Measurements from ENCODE around the gene NCS1. TPM values are rescaled to one million over a fixed set of nuclear protein-coding genes. Genes with fewer than 3 reads are reported as not detected.

NCS1 gene
- total RNA-seq, 1 experiment from 2014 or later, result 68.7 TPM

DNA sequence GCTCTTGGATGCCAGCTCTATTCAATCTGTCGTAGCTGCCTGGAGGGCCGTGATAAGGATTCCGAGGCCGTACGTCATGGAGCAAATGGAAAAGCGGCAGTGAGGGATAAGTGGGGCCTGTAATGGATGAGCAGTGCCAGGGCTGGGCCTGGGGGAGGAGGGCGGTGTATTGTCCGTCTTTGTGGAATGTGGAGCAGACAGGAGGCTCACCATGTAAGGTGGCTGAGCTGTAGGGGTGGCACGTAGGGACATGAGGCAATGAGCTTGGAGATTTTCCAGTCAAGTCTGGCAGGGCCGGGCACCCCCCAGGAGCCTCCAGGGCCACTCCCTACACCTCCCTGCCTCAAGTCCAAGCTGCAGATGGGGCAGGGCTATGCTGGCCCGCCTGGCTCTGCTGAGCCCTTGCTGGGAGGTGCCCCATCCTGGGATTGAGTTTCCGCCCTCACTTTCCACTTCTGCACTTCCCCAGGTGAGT is 29.2 kb downstream of the NCS1 start:
- H3K4me2 ChIP-seq (ENCODE audit: low read length), result no peak overlapping the region
- no peaks in the 10 kb centered on the region for H3K36me3 ChIP-seq (ENCODE audit: control insufficient read depth in 1 of 2, insufficient read depth in 2 of 2, low read length in 2 of 2)
- intact Hi-C loops (cut with micrococcal nuclease), result no loop called here
- no peak overlapping the region for H3K9ac ChIP-seq (ENCODE audit: low read length)
- ChIA-PET POLR2A (no interaction called here), CTCF (no interaction called here), RAD21 (ENCODE audit: low non-redundant PET in 1 of 2, low total read pairs in 2 of 2, uncharacterized antibody in 2 of 2, unreplicated experiment in 2 of 2) (no interaction called here)
- no peaks in the 10 kb centered on the region for H3K27me3 ChIP-seq (ENCODE audit: insufficient read depth, low read length)
- no peaks in the 10 kb centered on the region for H3K9me3 ChIP-seq (ENCODE audit: control insufficient read depth in 1 of 2, insufficient read depth in 1 of 2, low read depth in 1 of 2, low read length in 2 of 2)
- BruUV-seq (replicated peaks), result no TSS peak
- H3K9me2 ChIP-seq (ENCODE audit: insufficient read depth), result no peaks in the 10 kb centered on the region
- ATAC-seq (no peak), DNase-seq (ENCODE audit: low read depth, low spot score) (no peak)
- peaks cover 39% of the 10 kb centered on the region for H3K79me2 ChIP-seq (ENCODE audit: insufficient read depth, low read length)
- no peak overlapping the region for H3K27ac ChIP-seq (ENCODE audit: low read depth, low read length)
- no peak overlapping the region for H2AFZ ChIP-seq (ENCODE audit: low read depth, low read length, poor library complexity, severe bottlenecking)
- no peak for TF ChIP-seq RAD21 (IDR thresholded peaks at IDR 0.05; ENCODE audit: low read depth)
- no peak for TF ChIP-seq FOSL1 (IDR thresholded peaks at IDR 0.05; ENCODE audit: low read depth)
- TF ChIP-seq CEBPB (IDR thresholded peaks at IDR 0.05; ENCODE audit: low read depth), result no peak
- TF ChIP-seq, protein P1, sequence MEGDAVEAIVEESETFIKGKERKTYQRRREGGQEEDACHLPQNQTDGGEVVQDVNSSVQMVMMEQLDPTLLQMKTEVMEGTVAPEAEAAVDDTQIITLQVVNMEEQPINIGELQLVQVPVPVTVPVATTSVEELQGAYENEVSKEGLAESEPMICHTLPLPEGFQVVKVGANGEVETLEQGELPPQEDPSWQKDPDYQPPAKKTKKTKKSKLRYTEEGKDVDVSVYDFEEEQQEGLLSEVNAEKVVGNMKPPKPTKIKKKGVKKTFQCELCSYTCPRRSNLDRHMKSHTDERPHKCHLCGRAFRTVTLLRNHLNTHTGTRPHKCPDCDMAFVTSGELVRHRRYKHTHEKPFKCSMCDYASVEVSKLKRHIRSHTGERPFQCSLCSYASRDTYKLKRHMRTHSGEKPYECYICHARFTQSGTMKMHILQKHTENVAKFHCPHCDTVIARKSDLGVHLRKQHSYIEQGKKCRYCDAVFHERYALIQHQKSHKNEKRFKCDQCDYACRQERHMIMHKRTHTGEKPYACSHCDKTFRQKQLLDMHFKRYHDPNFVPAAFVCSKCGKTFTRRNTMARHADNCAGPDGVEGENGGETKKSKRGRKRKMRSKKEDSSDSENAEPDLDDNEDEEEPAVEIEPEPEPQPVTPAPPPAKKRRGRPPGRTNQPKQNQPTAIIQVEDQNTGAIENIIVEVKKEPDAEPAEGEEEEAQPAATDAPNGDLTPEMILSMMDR (IDR thresholded peaks at IDR 0.05 in 2 of 3, conservative IDR thresholded peaks at IDR 0.05 in 1 of 3; ENCODE audit: borderline replicate concordance in 1 of 3, insufficient read depth in 1 of 3, low read depth in 2 of 3, low read length in 2 of 3), result no peak
- no peak for TF ChIP-seq SRF (IDR thresholded peaks at IDR 0.05; ENCODE audit: low read depth)
- TF ChIP-seq POLR2A (IDR thresholded peaks at IDR 0.05; ENCODE audit: borderline replicate concordance, extremely low read depth, insufficient read depth, insufficient read length), result no peak
- TF ChIP-seq ELF1 (IDR thresholded peaks at IDR 0.05; ENCODE audit: borderline replicate concordance, low read depth), result no peak
- no peaks in the 10 kb centered on the region for H3K4me1 ChIP-seq (ENCODE audit: control insufficient read depth in 1 of 2, insufficient read depth in 2 of 2, low read length in 2 of 2)
- H3K4me3 ChIP-seq (replicated peaks in 1 of 2; ENCODE audit: low read depth in 1 of 2, low read length in 2 of 2), result no peak overlapping the region
- no peaks in the 10 kb centered on the region for H4K20me1 ChIP-seq (ENCODE audit: insufficient read depth)

DNA sequence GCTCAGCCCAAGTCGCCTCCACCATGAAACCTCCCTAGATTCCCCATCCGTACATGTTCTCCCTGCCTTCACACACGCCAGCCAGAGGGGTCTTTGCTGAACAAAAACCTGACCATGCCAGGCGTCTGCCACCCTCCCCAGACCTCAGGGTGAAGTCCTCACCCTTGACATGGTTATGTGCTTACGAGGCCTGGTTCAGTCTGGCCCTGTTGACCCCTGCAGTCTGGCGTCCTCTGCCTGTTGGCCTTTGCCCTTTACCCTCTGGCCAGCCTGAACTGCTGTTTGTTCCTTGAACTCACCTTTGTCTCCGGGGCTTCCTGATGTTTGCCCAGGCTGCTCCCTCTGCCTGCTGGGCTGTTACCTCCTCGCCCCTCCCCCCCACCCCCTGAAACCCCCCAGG is 29.8 kb downstream of the NCS1 start:
- POLR2A ChIA-PET, result no interaction called here
- H2AFZ ChIP-seq (ENCODE audit: low read depth, low read length, poor library complexity, severe bottlenecking), result no peak overlapping the region
- no peaks in the 10 kb centered on the region for H3K9me3 ChIP-seq (ENCODE audit: control insufficient read depth in 1 of 2, insufficient read depth in 1 of 2, low read depth in 1 of 2, low read length in 2 of 2)
- RAD21 ChIA-PET (ENCODE audit: low non-redundant PET in 1 of 2, low total read pairs in 2 of 2, uncharacterized antibody in 2 of 2, unreplicated experiment in 2 of 2), result no interaction called here
- H3K27ac ChIP-seq (ENCODE audit: low read depth, low read length), result no peak overlapping the region
- DNase-seq (ENCODE audit: low read depth, low spot score) (no peak), ATAC-seq (no peak)
- H3K4me1 ChIP-seq (ENCODE audit: control insufficient read depth in 1 of 2, insufficient read depth in 2 of 2, low read length in 2 of 2), result no peaks in the 10 kb centered on the region
- no peaks in the 10 kb centered on the region for H3K9me2 ChIP-seq (ENCODE audit: insufficient read depth)
- intact Hi-C loops (cut with micrococcal nuclease), result no loop called here
- no peaks in the 10 kb centered on the region for H3K36me3 ChIP-seq (ENCODE audit: control insufficient read depth in 1 of 2, insufficient read depth in 2 of 2, low read length in 2 of 2)
- H3K79me2 ChIP-seq (ENCODE audit: insufficient read depth, low read length), result peaks cover 34% of the 10 kb centered on the region
- H3K9ac ChIP-seq (ENCODE audit: low read length), result no peak overlapping the region
- H3K4me3 ChIP-seq (replicated peaks in 1 of 2; ENCODE audit: low read depth in 1 of 2, low read length in 2 of 2), result no peak overlapping the region
- BruUV-seq (replicated peaks), result no TSS peak
- no peaks in the 10 kb centered on the region for H4K20me1 ChIP-seq (ENCODE audit: insufficient read depth)
- no peak overlapping the region for H3K4me2 ChIP-seq (ENCODE audit: low read length)
- H3K27me3 ChIP-seq (ENCODE audit: insufficient read depth, low read length), result no peaks in the 10 kb centered on the region
- CTCF ChIA-PET, result no interaction called here
- no peak for TF ChIP-seq CEBPB (IDR thresholded peaks at IDR 0.05; ENCODE audit: low read depth)
- no peak for TF ChIP-seq EZH2 (IDR thresholded peaks at IDR 0.05)
- TF ChIP-seq YY1 (IDR thresholded peaks at IDR 0.05; ENCODE audit: extremely low read depth, insufficient replicate concordance, low read depth, low read length), result no peak
- no peak for TF ChIP-seq SRF (IDR thresholded peaks at IDR 0.05; ENCODE audit: low read depth)
- TF ChIP-seq, protein P2, sequence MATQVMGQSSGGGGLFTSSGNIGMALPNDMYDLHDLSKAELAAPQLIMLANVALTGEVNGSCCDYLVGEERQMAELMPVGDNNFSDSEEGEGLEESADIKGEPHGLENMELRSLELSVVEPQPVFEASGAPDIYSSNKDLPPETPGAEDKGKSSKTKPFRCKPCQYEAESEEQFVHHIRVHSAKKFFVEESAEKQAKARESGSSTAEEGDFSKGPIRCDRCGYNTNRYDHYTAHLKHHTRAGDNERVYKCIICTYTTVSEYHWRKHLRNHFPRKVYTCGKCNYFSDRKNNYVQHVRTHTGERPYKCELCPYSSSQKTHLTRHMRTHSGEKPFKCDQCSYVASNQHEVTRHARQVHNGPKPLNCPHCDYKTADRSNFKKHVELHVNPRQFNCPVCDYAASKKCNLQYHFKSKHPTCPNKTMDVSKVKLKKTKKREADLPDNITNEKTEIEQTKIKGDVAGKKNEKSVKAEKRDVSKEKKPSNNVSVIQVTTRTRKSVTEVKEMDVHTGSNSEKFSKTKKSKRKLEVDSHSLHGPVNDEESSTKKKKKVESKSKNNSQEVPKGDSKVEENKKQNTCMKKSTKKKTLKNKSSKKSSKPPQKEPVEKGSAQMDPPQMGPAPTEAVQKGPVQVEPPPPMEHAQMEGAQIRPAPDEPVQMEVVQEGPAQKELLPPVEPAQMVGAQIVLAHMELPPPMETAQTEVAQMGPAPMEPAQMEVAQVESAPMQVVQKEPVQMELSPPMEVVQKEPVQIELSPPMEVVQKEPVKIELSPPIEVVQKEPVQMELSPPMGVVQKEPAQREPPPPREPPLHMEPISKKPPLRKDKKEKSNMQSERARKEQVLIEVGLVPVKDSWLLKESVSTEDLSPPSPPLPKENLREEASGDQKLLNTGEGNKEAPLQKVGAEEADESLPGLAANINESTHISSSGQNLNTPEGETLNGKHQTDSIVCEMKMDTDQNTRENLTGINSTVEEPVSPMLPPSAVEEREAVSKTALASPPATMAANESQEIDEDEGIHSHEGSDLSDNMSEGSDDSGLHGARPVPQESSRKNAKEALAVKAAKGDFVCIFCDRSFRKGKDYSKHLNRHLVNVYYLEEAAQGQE (IDR thresholded peaks at IDR 0.05; ENCODE audit: low read depth), result no peak
- TF ChIP-seq, protein P1 (IDR thresholded peaks at IDR 0.05 in 2 of 3, conservative IDR thresholded peaks at IDR 0.05 in 1 of 3; ENCODE audit: borderline replicate concordance in 1 of 3, insufficient read depth in 1 of 3, low read depth in 2 of 3, low read length in 2 of 3), result no peak
- TF ChIP-seq POLR2AphosphoS5 (IDR thresholded peaks at IDR 0.05; ENCODE audit: low read depth, low read length), result no peak
- no peak for TF ChIP-seq SP1 (IDR thresholded peaks at IDR 0.05; ENCODE audit: low read depth)
- TF ChIP-seq ZNF274 (IDR thresholded peaks at IDR 0.05; ENCODE audit: low read depth, low read length), result no peak
- no peak for TF ChIP-seq FOSL1 (IDR thresholded peaks at IDR 0.05; ENCODE audit: low read depth)
